K562 (cell line): ENCODE data around the gene FAM149B1. TPM values are rescaled to one million over a fixed set of nuclear protein-coding genes. Genes with fewer than 3 reads are reported as not detected.
A peak's percentile ranks its signal among the peaks of the same experiment; 100 is the strongest.

Source experiments
- ATAC-seq: fragments of 200-7000 bp; cut with Tn5 transposase; 3 replicates; pipeline ENCODE4 v1.9.1; 2020; ENCODE audit warnings: moderate library complexity
- BruUV-seq: library from RNA; stranded (reverse); fragments of 400-500 nt; replicated peaks from 2 replicates; lab custom pipeline; 2021; lab: Mats Ljungman, UMichigan
- CTCF ChIA-PET: fragments of 300-600 bp; formaldehyde crosslinking; extraction: SDS; loops from one replicate; lab custom pipeline; 2021; ENCODE audit warnings: low intra/inter-chr PET ratio; lab: Yijun Ruan, JAX
- POLR2A ChIA-PET: fragments of 300-600, 350-650 bp; sonication (Branson Sonifier 250); formaldehyde crosslinking; extraction: SDS; loops from one replicate; lab custom pipeline; 2021; ENCODE audit warnings: antibody characterized with exemption, inconsistent platforms; lab: Yijun Ruan, JAX
- DNase-seq, 4 experiments: peaks; one replicate each; pipeline versions ENCODE4 v3.0.0 to v3.0.0-alpha.2; 2011 to 2018; ENCODE audit warnings: low spot score in 3 of 4, mixed read lengths in 3 of 4; ENCODE audit errors: extremely low read depth in 1 of 4
- FAIRE-seq: peaks from 2 replicates; lab custom pipeline; 2011; peaks lifted over from hg19 to GRCh38; lab: Jason Lieb, UNC
- H2AFZ ChIP-seq: 2 replicates; pipeline ENCODE4 v1.6.0; 2011; ENCODE audit warnings: low read depth, low read length, control low read depth, inconsistent platforms
- H3K27ac ChIP-seq: fragments of 200-600 bp; 3 replicates; pipeline ENCODE4 v1.8.0; 2011; ENCODE audit warnings: low read depth, mild to moderate bottlenecking, control low read depth, inconsistent platforms, low read length, moderate library complexity, mixed read lengths; ENCODE audit errors: extremely low read depth
- H3K27me3 ChIP-seq, 2 experiments: fragments of 300-600 bp in 1 of 2; 2 replicates in 1 of 2; 3 replicates in 1 of 2; pipeline versions ENCODE4 v1.6.0 to v1.8.0; 2011; ENCODE audit warnings: inconsistent platforms in 2 of 2, low read length in 2 of 2, mild to moderate bottlenecking in 1 of 2, mixed read lengths in 1 of 2, moderate library complexity in 1 of 2; ENCODE audit not compliant: control insufficient read depth in 2 of 2, insufficient read depth in 2 of 2
- H3K36me3 ChIP-seq: fragments of 300-600 bp; 3 replicates; pipeline ENCODE4 v1.8.0; 2011; ENCODE audit warnings: mild to moderate bottlenecking, low read length, inconsistent platforms; ENCODE audit not compliant: control insufficient read depth, insufficient read depth
- H3K4me1 ChIP-seq, 2 experiments: fragments of 200-600 bp in 1 of 2; replicated peaks in 1 of 2; 2 replicates in 1 of 2; 3 replicates in 1 of 2; pipeline versions ENCODE4 v1.5.1 to v1.8.0; 2011; ENCODE audit warnings: inconsistent platforms in 2 of 2, low read length in 2 of 2, mild to moderate bottlenecking in 1 of 2, mixed read lengths in 1 of 2, moderate library complexity in 1 of 2; ENCODE audit not compliant: control insufficient read depth in 2 of 2, insufficient read depth in 2 of 2
- H3K4me2 ChIP-seq: 2 replicates; pipeline ENCODE4 v1.6.1; 2011; ENCODE audit warnings: low read length, control low read depth, inconsistent platforms, mixed read lengths; ENCODE audit not compliant: insufficient read depth
- H3K4me3 ChIP-seq: fragments of 200-600 bp; sonication (generic), shearing (Covaris generic); 2 replicates; pipeline ENCODE4 v1.5.1; 2016; ENCODE audit warnings: control low read depth, inconsistent platforms
- H3K79me2 ChIP-seq: fragments of 200-600 bp; 3 replicates; pipeline ENCODE4 v1.8.0; 2011; ENCODE audit warnings: low read length, inconsistent platforms; ENCODE audit not compliant: control insufficient read depth, insufficient read depth
- H3K9ac ChIP-seq, 2 experiments: 2 replicates each; pipeline versions ENCODE4 v1.6.0 to v1.6.1; 2011; ENCODE audit warnings: low read depth in 2 of 2, low read length in 2 of 2, control low read depth in 1 of 2, inconsistent platforms in 1 of 2, mild to moderate bottlenecking in 1 of 2, mixed read lengths in 1 of 2; ENCODE audit not compliant: insufficient read depth in 1 of 2
- H3K9me1 ChIP-seq: one replicate; pipeline ENCODE4 v1.6.0; 2011; ENCODE audit warnings: inconsistent platforms, mild to moderate bottlenecking, low read length, moderate library complexity; ENCODE audit not compliant: control insufficient read depth, insufficient read depth
- H3K9me3 ChIP-seq: replicated peaks from 2 replicates; pipeline ENCODE4 v1.5.1; 2011; ENCODE audit warnings: low read depth, low read length, inconsistent platforms; ENCODE audit not compliant: control insufficient read depth, insufficient read depth
- H4K20me1 ChIP-seq: replicated peaks from 2 replicates; pipeline ENCODE4 v1.6.1; 2011; ENCODE audit warnings: low read length, inconsistent platforms, mixed read lengths; ENCODE audit not compliant: control insufficient read depth, insufficient read depth
- ARID2 ChIP-seq: fragments of 450-650 bp; IDR thresholded peaks from 2 replicates; pipeline ENCODE4 v1.6.1; 2017; ENCODE audit warnings: antibody characterized with exemption, mild to moderate bottlenecking
- ATF4 ChIP-seq: fragments of 450-650 bp; formaldehyde crosslinking; IDR thresholded peaks from 2 replicates; pipeline ENCODE4 v1.4.0; 2022; ENCODE audit warnings: mild to moderate bottlenecking, moderate library complexity
- BRD9 ChIP-seq: fragments of 450-650 bp; IDR thresholded peaks from 2 replicates; pipeline ENCODE4 v1.6.1; 2018; ENCODE audit warnings: low read depth; ENCODE audit not compliant: partially characterized antibody
- HDAC2 ChIP-seq: fragments of 450-650 bp; IDR thresholded peaks from 2 replicates; pipeline ENCODE4 v1.6.1; 2016; ENCODE audit warnings: mild to moderate bottlenecking
- KDM5B ChIP-seq: fragments of 200-600 bp; sonication (generic); IDR thresholded peaks from 2 replicates; pipeline ENCODE4 v1.6.1; 2012; ENCODE audit warnings: low read depth, mild to moderate bottlenecking, moderate library complexity, low read length, control low read depth, inconsistent platforms; ENCODE audit not compliant: insufficient replicate concordance
- KLF10 ChIP-seq: fragments of 250-450 bp; sonication (Bioruptor Pico); IDR thresholded peaks from 2 replicates; pipeline ENCODE4 v1.6.1; 2021; ENCODE audit warnings: matching md5 sums
- KLF13 ChIP-seq: fragments of 450-650 bp; IDR thresholded peaks from 2 replicates; pipeline ENCODE4 v1.6.1; 2016; ENCODE audit warnings: missing genetic modification characterization, low read depth, mild to moderate bottlenecking, missing compliant biosample characterization, moderate library complexity, borderline replicate concordance
- RFX7 ChIP-seq: fragments of 250-450 bp; sonication (Bioruptor Pico); IDR thresholded peaks from 2 replicates; pipeline ENCODE4 v1.5.1; 2021; ENCODE audit warnings: mild to moderate bottlenecking
- SREBF2 ChIP-seq: sonication (generic); formaldehyde crosslinking; IDR thresholded peaks from 2 replicates; pipeline ENCODE4 v1.4.0; 2020; ENCODE audit warnings: mild to moderate bottlenecking, missing genetic modification reagents
- TFAP4 ChIP-seq: sonication (generic); formaldehyde crosslinking; IDR thresholded peaks from 2 replicates; pipeline ENCODE4 v1.8.0; 2022; ENCODE audit warnings: missing genetic modification reagents, mild to moderate bottlenecking, moderate library complexity, borderline replicate concordance
- UBTF ChIP-seq, 2 experiments: IDR thresholded peaks; 2 replicates each; pipeline ENCODE4 v1.6.1; 2012; ENCODE audit warnings: improper control_type of control experiment in 2 of 2, low read depth in 2 of 2, low read length in 2 of 2, borderline replicate concordance in 1 of 2
- ZNF121 ChIP-seq: sonication (generic); formaldehyde crosslinking; conservative IDR thresholded peaks from 2 replicates; pipeline ENCODE4 v1.8.0; 2022; ENCODE audit warnings: missing genetic modification reagents
- ZNF165 ChIP-seq: fragments of 250-450 bp; sonication (Bioruptor Pico); IDR thresholded peaks from 2 replicates; pipeline ENCODE4 v1.4.0; 2020; ENCODE audit warnings: borderline replicate concordance
- ZNF239 ChIP-seq: fragments of 250-450 bp; sonication (Bioruptor Pico); IDR thresholded peaks from 2 replicates; pipeline ENCODE4 v1.4.0; 2020; ENCODE audit warnings: mild to moderate bottlenecking
- ZNF395 ChIP-seq: fragments of 200-800 bp; sonication (Bioruptor generic); IDR thresholded peaks from 2 replicates; pipeline ENCODE4 v1.6.1; 2017; ENCODE audit warnings: missing genetic modification characterization, missing compliant biosample characterization
- WGBS: fragments of 100-300 bp; shearing (Covaris generic); methylation state at CpG from one replicate; pipeline ENCODE4 v1.1.6; 2016; ENCODE audit warnings: low coverage, mixed read lengths; ENCODE audit not compliant: insufficient coverage; ENCODE audit errors: missing lambda C conversion rate; 5-methylcytosine and 5-hydroxymethylcytosine counted together
- in situ Hi-C: fragments of 300-500 bp; cut with MboI; formaldehyde crosslinking; loops from 4 replicates; pipeline ENCODE4 v1.15.0; 2018; ENCODE audit warnings: inconsistent platforms, mixed read lengths
- intact Hi-C: fragments of 100-400 bp; cut with micrococcal nuclease; formaldehyde crosslinking; loops from 2 replicates; pipeline ENCODE4 v1.14.2; 2022
- polyA plus RNA-seq, 8 experiments: library from polyadenylated mRNA; depleted of rRNA in 4 of 8; stranded (reverse) in 5 of 8; unstranded in 3 of 8; fragments of >200 nt; fragmentation: Nextera tagmentation in 2 of 8; fragmentation: Illumina TruSeq in 1 of 8; extraction: Ambion mirVana in 2 of 8; extraction: Trizol in 1 of 8; gene quantifications; 2 replicates each; pipeline versions ENCODE4 v1.2.1 to v1.2.3, GENCODE V29; 2011 to 2014; ENCODE audit warnings: inconsistent platforms in 1 of 8, missing spikeins in 1 of 8
- total RNA-seq, 7 experiments: library from RNA; depleted of rRNA in 6 of 7; stranded (reverse); fragments of >200 nt in 6 of 7; fragmentation: Illumina TruSeq in 2 of 7; extraction: Trizol in 2 of 7; gene quantifications; 2 replicates each; pipeline versions ENCODE4 v1.2.1 to v1.2.3, GENCODE V29; 2011 to 2021; ENCODE audit warnings: low replicate concordance in 1 of 7

Gene FAM149B1
- total and polyA plus RNA-seq, 9 of the 15 experiments (the other 6 are each of a cell fraction or from before 2014, with no cell fraction given): 4.2 to 18.5 (median 9.3) TPM

GRCh38 chr10:73168465-73168803 is 515 bp downstream of the FAM149B1 start:
- no peaks in the 10 kb centered on the region for H3K9me3 ChIP-seq
- peak overlapping the region; percentile 67 for H3K4me3 ChIP-seq
- 1% methylated on average over 6 of the region's 6 CpGs for WGBS
- POLR2A ChIA-PET: interaction anchor here (0.6 to 1.6 kb wide), 14 partner anchors 13 to 330 kb away, joined by 3 to 8 read pairs (median 4); partner anchors contain the start of genes NUDT13 and P4HA1
- H3K79me2 ChIP-seq: peaks cover 48% of the 10 kb centered on the region
- peaks cover 14% of the 10 kb centered on the region; the same call in 2 of the 3 replicates for H3K36me3 ChIP-seq
- H4K20me1 ChIP-seq: no peaks in the 10 kb centered on the region
- H3K27ac ChIP-seq: peak overlapping the region; percentile 88
- intact Hi-C loops (loop anchor here (2.0 to 5.0 kb wide), 4 partner anchors 49 to 84 kb away; partner anchors contain the start of genes MRPS16, NUDT13 and P4HA1), in situ Hi-C loops (no loop called here)
- TSS peak; percentile 83 for BruUV-seq
- CTCF ChIA-PET: no interaction called here
- FAIRE-seq: peak; percentile 40
- H3K9me1 ChIP-seq: no peaks in the 10 kb centered on the region
- no peak for DNase-seq
- no peaks in the 10 kb centered on the region for H3K27me3 ChIP-seq
- peak overlapping the region; percentile 99 for H3K4me2 ChIP-seq
- peaks cover 3 to 4% of the 10 kb centered on the region in 2 experiments; a peak in 2 of 5 replicates for H3K4me1 ChIP-seq
- peak overlapping the region; percentile 95 to 98 for H3K9ac ChIP-seq
- ATAC-seq: no peak; the same call in 2 of the 3 replicates
- peak overlapping the region; percentile 97 for H2AFZ ChIP-seq
- TF ChIP-seq ZNF121: 0 out of 2 replicates have a peak, but pooled peaks have one; percentile 31
- TF ChIP-seq HDAC2: peak; percentile 4; the same call in 1 of the 2 replicates
- TF ChIP-seq KLF10 (CRISPR knock-in tag): 0 out of 2 replicates have a peak, but pooled peaks have one; percentile 46
- TF ChIP-seq ZNF239: 0 out of 2 replicates have a peak, but pooled peaks have one; percentile 10
- no peak for TF ChIP-seq KDM5B
- no peak for TF ChIP-seq ARID2
- TF ChIP-seq ZNF395: peak; percentile 39; the same call in 1 of the 2 replicates
- no peak for TF ChIP-seq TFAP4 (CRISPR knock-in tag)
- peak; percentile 28 for TF ChIP-seq BRD9
- TF ChIP-seq UBTF (IDR thresholded peaks at IDR 0.05; ENCODE audit: borderline replicate concordance in 1 of 2, low read depth in 2 of 2, low read length in 2 of 2): no peak
- 0 out of 2 replicates have a peak, but pooled peaks have one; percentile 25 for TF ChIP-seq ATF4 (CRISPR knock-in tag)
- peak; percentile 26; the same call in 1 of the 2 replicates for TF ChIP-seq RFX7 (CRISPR knock-in tag)
- TF ChIP-seq SREBF2 (CRISPR knock-in tag): 0 out of 2 replicates have a peak, but pooled peaks have one; percentile 28
- TF ChIP-seq ZNF165 (CRISPR knock-in tag): 0 out of 2 replicates have a peak, but pooled peaks have one; percentile 42
- no peak for TF ChIP-seq KLF13
